HG02870 (cell line): ENCODE data around the gene CYSLTR2.
"Not testable (repeated sequence)": the region's sequence is repeated elsewhere in the genome, so short reads cannot be mapped to it uniquely, and the experiment has no call there.

ENCODE experiments used
- ATAC-seq: cut with Tn5 transposase; IDR thresholded peaks from one replicate; pipeline ENCODE4 v1.9.1; 2021; ENCODE audit warnings: mild to moderate bottlenecking, moderate library complexity; ENCODE audit not compliant: unreplicated experiment

CYSLTR2 gene

GRCh38 chr13:48686636-48687210 lies 33.0 kb downstream of the CYSLTR2 start:
- ATAC-seq, result no peak

GRCh38 chr13:48687249-48687648 lies 33.5 kb downstream of the CYSLTR2 start:
- ATAC-seq, result no peak

- no peak for ATAC-seq
Measured at GRCh38 chr13:48693998-48694397, 40.3 kb downstream of the CYSLTR2 start.

- ATAC-seq, result no peak
Measured at GRCh38 chr13:48695776-48696175, 42.0 kb downstream of the CYSLTR2 start.

- ATAC-seq, result not testable (repeated sequence)
Measured at GRCh38 chr13:48696676-48697075, 42.9 kb downstream of the CYSLTR2 start.

GRCh38 chr13:48707405-48707804 lies 53.7 kb downstream of the CYSLTR2 start:
- ATAC-seq, result no peak

GRCh38 chr13:48708764-48709163 lies 55.0 kb downstream of the CYSLTR2 start:
- no peak for ATAC-seq

- ATAC-seq, result no peak
Measured at GRCh38 chr13:48709213-48709612, 55.5 kb downstream of the CYSLTR2 start.

GRCh38 chr13:48710160-48710559 lies 56.4 kb downstream of the CYSLTR2 start:
- no peak for ATAC-seq

GRCh38 chr13:48712141-48712540 lies 58.4 kb downstream of the CYSLTR2 start:
- ATAC-seq, result no peak

GRCh38 chr13:48715977-48716376 lies 62.2 kb downstream of the CYSLTR2 start:
- no peak for ATAC-seq

- no peak for ATAC-seq
Measured at GRCh38 chr13:48720621-48721020, 66.9 kb downstream of the CYSLTR2 start.

GRCh38 chr13:48723168-48723567 lies 69.4 kb downstream of the CYSLTR2 start:
- no peak for ATAC-seq

GRCh38 chr13:48725271-48725670 lies 71.5 kb downstream of the CYSLTR2 start:
- no peak for ATAC-seq

- no peak for ATAC-seq
Measured at GRCh38 chr13:48726711-48727110, 73.0 kb downstream of the CYSLTR2 start.

GRCh38 chr13:48727241-48728011 lies 73.7 kb downstream of the CYSLTR2 start:
- ATAC-seq, result no peak

- no peak for ATAC-seq
Measured at GRCh38 chr13:48728226-48728625, 74.5 kb downstream of the CYSLTR2 start.

- ATAC-seq, result no peak
Measured at GRCh38 chr13:48728876-48729275, 75.1 kb downstream of the CYSLTR2 start.

- ATAC-seq, result no peak
Measured at GRCh38 chr13:48729856-48730255, 76.1 kb downstream of the CYSLTR2 start.

GRCh38 chr13:48731001-48731658 lies 77.4 kb downstream of the CYSLTR2 start:
- ATAC-seq, result no peak

GRCh38 chr13:48731957-48732569 lies 78.3 kb downstream of the CYSLTR2 start:
- peak; percentile 63 for ATAC-seq
